HG02943 (cell line): ENCODE measurements around the gene CDC25A.
A peak's percentile ranks its signal among the peaks of the same experiment; 100 is the strongest.

ENCODE experiments used
- ATAC-seq: cut with Tn5 transposase; IDR thresholded peaks from one replicate; pipeline ENCODE4 v1.9.1; 2021; ENCODE audit warnings: mild to moderate bottlenecking, low read depth, moderate library complexity; ENCODE audit not compliant: unreplicated experiment

The CDC25A gene

GRCh38 chr3:48143567-48143966 lies 44.6 kb downstream of the CDC25A start:
- no peak for ATAC-seq

GRCh38 chr3:48142316-48142870 lies 45.8 kb downstream of the CDC25A start:
- ATAC-seq = no peak

GRCh38 chr3:48141604-48142137 lies 46.5 kb downstream of the CDC25A start:
- ATAC-seq = no peak

GRCh38 chr3:48140936-48141603 lies 47.1 kb downstream of the CDC25A start:
- ATAC-seq = no peak

GRCh38 chr3:48140336-48140757 lies 47.9 kb downstream of the CDC25A start:
- ATAC-seq = no peak

- no peak for ATAC-seq
These were observed 50.7 kb downstream of the CDC25A start for GRCh38 chr3:48137425-48137999.

GRCh38 chr3:48135552-48136495 lies 52.4 kb downstream of the CDC25A start:
- ATAC-seq = no peak

- ATAC-seq = no peak
These were observed 57.8 kb downstream of the CDC25A start for GRCh38 chr3:48130321-48130904.

GRCh38 chr3:48129921-48130320 lies 58.3 kb downstream of the CDC25A start:
- no peak for ATAC-seq

- no peak for ATAC-seq
These were observed 59.4 kb downstream of the CDC25A start for GRCh38 chr3:48128774-48129173.

GRCh38 chr3:48125886-48126622 lies 62.2 kb downstream of the CDC25A start:
- ATAC-seq = no peak

GRCh38 chr3:48125013-48125705 lies 63.1 kb downstream of the CDC25A start:
- ATAC-seq = no peak

- ATAC-seq = no peak
These were observed 64.9 kb downstream of the CDC25A start for GRCh38 chr3:48123346-48123745.

GRCh38 chr3:48122504-48122903 lies 65.7 kb downstream of the CDC25A start:
- no peak for ATAC-seq

GRCh38 chr3:48120223-48120622 lies 68.0 kb downstream of the CDC25A start:
- no peak for ATAC-seq

- no peak for ATAC-seq
These were observed 68.6 kb downstream of the CDC25A start for GRCh38 chr3:48119505-48120193.

- ATAC-seq = no peak
These were observed 69.3 kb downstream of the CDC25A start for GRCh38 chr3:48118928-48119327.

GRCh38 chr3:48118322-48118721 lies 69.9 kb downstream of the CDC25A start:
- ATAC-seq = no peak

GRCh38 chr3:48112813-48113212 lies 75.4 kb downstream of the CDC25A start:
- ATAC-seq = peak; percentile 23
